Neutrophil (primary cell): ENCODE data around the gene POLR2J3.
"Not testable (repeated sequence)": the region's sequence is repeated elsewhere in the genome, so short reads cannot be mapped to it uniquely, and the experiment has no call there.

Experiments used
- H3K27ac ChIP-seq: fragments of 200-600 bp; sonication (generic); 2 replicates; pipeline ENCODE4 v1.5.1; 2016; ENCODE audit warnings: mild to moderate bottlenecking, moderate library complexity
- H3K27me3 ChIP-seq: fragments of 200-600 bp; sonication (generic); 2 replicates; pipeline ENCODE4 v1.6.0; 2016; ENCODE audit warnings: mild to moderate bottlenecking
- H3K36me3 ChIP-seq: fragments of 200-600 bp; sonication (generic); 2 replicates; pipeline ENCODE4 v1.5.1; 2017
- H3K4me1 ChIP-seq, 2 experiments: fragments of 200-600 bp in 1 of 2; sonication (generic) in 1 of 2; 1 replicate in 1 of 2; 2 replicates in 1 of 2; pipeline versions ENCODE4 v1.5.1 to v1.6.1; 2013 to 2016; ENCODE audit warnings: low read depth in 1 of 2, low read length in 1 of 2, mild to moderate bottlenecking in 1 of 2, moderate library complexity in 1 of 2; ENCODE audit not compliant: control insufficient read depth in 1 of 2, insufficient read depth in 1 of 2
- H3K4me3 ChIP-seq, 2 experiments: fragments of 200-600 bp in 1 of 2; sonication (generic) in 1 of 2; 1 replicate in 1 of 2; 2 replicates in 1 of 2; pipeline ENCODE4 v1.5.1; 2013 to 2016; ENCODE audit warnings: low read depth in 1 of 2, low read length in 1 of 2, mild to moderate bottlenecking in 1 of 2, moderate library complexity in 1 of 2
- H3K9me3 ChIP-seq: fragments of 200-600 bp; sonication (generic); 2 replicates; pipeline ENCODE4 v1.5.1; 2016

The POLR2J3 gene

DNA sequence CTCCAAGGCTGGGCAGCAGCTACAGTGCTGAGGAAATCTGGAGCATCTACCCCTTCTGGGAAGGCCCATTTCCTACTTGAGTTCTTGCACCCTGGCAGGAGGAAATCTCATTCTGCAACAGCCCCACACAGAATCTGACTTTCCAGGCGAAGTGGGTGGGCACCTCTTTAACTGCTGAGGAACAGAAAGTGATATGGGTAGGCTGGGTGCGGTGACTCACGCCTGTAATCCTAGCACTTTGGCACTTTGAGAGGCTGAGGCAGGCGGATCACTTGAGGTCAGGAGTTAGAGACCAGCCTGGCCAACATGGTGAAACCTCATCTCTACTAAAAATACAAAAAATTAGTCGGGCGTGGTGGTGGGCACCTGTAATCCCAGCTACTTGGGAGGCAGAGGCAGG, 2.2 kb upstream of the POLR2J3 start:
- H3K4me3 ChIP-seq, H3K27me3 ChIP-seq, H3K36me3 ChIP-seq, H3K9me3 ChIP-seq, H3K4me1 ChIP-seq, H3K27ac ChIP-seq: not testable (repeated sequence)

DNA sequence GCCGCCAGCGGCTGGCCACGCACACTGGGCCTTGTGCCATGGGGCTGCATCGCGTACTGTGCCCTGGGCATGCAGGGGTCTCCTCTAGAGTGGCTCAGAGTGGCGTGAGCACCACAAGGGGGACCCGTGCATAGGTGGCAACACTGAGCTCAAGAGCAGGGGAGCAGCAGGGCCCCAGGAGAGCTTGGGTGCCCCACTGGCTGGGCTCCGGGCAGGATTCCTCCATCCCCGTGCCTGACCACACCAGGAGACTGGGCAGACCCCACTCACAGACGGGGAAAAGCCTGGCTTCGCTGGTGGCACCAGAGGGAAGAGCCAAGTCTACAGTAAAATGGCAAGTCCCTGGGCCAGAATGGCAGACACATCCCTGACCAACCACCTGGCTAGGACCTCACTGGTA, 3.8 kb downstream of the POLR2J3 start:
- not testable (repeated sequence) for H3K4me3 ChIP-seq, H3K9me3 ChIP-seq, H3K27ac ChIP-seq, H3K4me1 ChIP-seq, H3K27me3 ChIP-seq, H3K36me3 ChIP-seq

DNA sequence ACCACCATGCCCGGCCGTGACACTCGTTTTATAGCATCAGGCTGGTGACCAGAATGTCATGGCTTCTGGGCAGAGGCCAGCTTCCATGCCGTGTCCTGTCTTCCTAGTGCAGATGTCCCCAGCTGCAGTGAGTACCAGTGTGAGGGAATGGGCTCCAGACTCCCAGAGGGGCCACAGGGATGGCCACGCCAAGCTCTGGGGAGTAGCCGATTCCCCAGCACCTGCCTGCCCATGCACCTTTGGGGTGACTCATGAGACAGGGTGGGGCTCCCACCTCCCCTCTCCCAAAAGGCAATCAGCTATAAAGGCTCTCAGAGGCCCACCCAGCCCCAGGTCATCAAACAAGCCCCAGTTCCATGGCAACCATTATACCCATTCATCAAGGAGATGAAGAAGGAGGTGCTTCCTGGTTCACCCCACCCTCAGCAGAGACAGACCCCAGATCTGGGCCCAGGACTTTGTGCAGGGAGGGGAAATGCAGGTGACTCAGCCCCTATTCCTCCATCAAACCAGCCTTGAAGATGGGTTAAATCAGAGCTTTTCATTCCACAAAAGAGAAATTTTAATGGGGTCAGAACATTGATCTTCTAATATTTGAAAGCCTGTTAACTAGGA, 21.5 kb downstream of the POLR2J3 start, which contains the start of gene SPDYE2:
Gene SPDYE2, plus strand, starts transcription at position 419 of the 615 bp plus-strand sequence. CDS start 2,030 bp downstream, outside the sequence.
- not testable (repeated sequence) for H3K27me3 ChIP-seq, H3K4me1 ChIP-seq, H3K4me3 ChIP-seq, H3K36me3 ChIP-seq, H3K27ac ChIP-seq, H3K9me3 ChIP-seq

DNA sequence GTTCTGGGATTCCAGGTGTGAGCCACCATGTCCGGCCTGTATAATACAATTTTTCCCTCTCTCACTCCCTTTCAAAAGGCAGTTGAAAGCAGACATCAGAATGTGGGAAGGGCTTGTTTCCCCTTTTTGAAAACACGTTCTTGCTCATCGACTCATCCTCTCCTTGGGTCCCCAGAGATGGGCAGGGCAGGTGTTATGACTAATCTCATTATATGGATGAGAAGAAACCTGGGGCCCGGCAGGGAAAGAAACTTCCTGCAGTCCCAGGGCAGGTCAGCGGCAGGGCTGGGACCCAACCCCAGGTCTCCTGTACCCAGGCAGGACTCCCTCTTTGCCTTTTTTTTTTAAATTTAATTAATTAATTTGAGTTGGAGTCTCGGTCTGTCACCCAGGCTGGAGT, 26.0 kb downstream of the POLR2J3 start:
- H3K36me3 ChIP-seq, H3K27ac ChIP-seq, H3K4me1 ChIP-seq, H3K9me3 ChIP-seq, H3K4me3 ChIP-seq, H3K27me3 ChIP-seq: not testable (repeated sequence)

DNA sequence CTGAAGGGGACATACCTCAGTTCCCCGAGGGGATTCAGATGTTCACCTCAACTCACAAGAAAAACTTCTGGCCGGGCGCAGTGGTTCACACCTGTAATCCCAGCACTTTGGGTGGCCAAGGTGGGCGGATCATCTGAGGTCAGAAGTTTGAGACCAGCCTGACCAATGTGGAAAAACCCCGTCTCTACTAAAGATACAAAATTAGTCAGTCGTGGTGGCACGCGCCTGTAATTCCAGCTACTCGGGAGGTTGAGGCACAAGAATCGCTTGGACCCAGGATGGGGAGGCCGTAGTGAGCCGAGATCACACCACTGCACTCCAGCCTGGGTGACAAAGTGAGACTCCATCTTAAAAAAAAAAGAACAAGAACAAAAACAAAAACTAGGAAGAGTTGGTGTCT, 27.1 kb downstream of the POLR2J3 start:
- H3K9me3 ChIP-seq, H3K27me3 ChIP-seq, H3K4me3 ChIP-seq, H3K36me3 ChIP-seq, H3K4me1 ChIP-seq, H3K27ac ChIP-seq: not testable (repeated sequence)

DNA sequence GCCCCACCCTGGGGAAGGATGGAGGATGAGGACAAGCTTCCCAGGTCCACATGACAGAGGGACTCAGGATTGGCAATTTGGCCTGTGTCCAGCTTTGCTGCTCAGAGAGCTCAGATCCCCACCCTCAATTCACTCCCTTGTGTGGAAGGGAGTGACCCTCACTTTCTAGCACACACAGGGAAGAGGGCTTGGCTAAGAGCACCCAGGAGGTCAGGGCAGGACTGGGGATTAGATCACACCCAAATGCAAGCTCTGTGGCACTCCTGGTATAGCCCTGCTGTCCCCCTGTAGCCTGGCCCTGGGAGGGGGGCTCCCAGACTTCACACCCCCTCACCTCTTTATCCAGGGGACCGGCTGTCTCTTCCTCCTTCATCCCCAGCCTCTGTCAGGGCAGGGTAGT, 28.0 kb downstream of the POLR2J3 start:
- not testable (repeated sequence) for H3K27ac ChIP-seq, H3K27me3 ChIP-seq, H3K36me3 ChIP-seq, H3K4me3 ChIP-seq, H3K4me1 ChIP-seq, H3K9me3 ChIP-seq

DNA sequence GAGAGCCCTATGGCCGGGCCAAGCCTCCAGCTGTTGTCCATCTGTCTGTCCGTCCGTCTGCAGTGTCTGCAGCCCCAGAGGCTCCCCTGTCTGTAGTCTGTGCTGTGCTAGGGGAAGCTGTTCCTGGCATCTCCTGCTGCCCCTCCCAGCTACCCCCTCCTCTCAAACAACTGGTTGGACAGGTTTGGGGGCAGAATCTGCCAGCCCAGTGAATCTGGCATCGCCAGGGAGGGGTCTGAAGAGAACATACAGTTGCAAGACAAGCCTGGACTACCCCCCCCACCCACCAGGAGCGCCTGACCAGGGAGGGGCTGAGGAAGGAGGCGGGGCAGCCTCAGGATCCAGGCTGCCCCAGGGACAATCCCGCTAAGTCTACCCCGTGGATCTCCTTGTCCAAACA, 28.8 kb downstream of the POLR2J3 start, which contains the start of gene UPK3BL2:
Gene UPK3BL2, minus strand, starts transcription at position 101 of the 400 bp plus-strand sequence. Its CDS starts 60 bp downstream, at position 41.
- H3K4me1 ChIP-seq, H3K9me3 ChIP-seq, H3K27ac ChIP-seq, H3K4me3 ChIP-seq, H3K36me3 ChIP-seq, H3K27me3 ChIP-seq: not testable (repeated sequence)

DNA sequence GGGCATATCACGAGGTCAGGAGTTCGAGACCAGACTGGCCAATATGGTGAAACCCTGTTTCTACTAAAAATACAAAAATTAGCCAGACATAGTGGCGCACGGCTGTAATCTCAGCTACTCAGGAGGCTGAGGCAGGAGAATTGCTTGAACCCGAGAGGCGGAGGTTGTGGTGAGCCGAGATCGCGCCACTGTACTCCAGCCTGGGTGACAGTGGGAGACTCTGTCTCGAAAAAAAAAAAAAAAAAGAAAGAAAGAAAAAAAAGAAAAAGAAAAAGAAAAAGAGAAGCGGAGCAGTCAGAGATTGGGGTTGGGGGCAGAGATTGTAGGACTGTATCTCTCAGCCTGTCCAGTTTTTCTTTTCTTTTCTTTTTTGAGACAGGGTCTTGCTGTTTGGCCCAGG, 29.6 kb downstream of the POLR2J3 start:
- H3K4me1 ChIP-seq, H3K36me3 ChIP-seq, H3K9me3 ChIP-seq, H3K27me3 ChIP-seq, H3K27ac ChIP-seq, H3K4me3 ChIP-seq: not testable (repeated sequence)

DNA sequence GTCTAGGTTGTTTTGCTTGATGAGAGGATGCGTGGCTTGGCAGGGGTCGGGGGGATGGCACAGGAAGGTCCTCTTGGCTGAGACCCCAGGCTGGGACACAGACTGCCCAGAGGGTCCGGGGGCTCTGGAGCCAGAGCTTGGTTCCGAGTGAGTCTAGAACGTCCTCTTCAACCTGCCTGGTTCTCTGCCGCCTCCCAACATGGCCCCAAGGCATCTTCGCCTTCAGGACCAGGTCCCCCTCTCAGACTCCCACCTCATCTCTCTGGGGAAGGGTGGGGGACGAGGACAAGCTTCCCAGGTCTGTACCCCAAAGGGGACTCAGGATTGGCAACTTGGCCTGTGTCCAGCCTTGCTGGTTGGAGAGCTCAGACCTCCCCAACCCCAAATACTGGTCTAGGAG, 30.3 kb downstream of the POLR2J3 start:
- not testable (repeated sequence) for H3K4me1 ChIP-seq, H3K4me3 ChIP-seq, H3K27me3 ChIP-seq, H3K27ac ChIP-seq, H3K36me3 ChIP-seq, H3K9me3 ChIP-seq

DNA sequence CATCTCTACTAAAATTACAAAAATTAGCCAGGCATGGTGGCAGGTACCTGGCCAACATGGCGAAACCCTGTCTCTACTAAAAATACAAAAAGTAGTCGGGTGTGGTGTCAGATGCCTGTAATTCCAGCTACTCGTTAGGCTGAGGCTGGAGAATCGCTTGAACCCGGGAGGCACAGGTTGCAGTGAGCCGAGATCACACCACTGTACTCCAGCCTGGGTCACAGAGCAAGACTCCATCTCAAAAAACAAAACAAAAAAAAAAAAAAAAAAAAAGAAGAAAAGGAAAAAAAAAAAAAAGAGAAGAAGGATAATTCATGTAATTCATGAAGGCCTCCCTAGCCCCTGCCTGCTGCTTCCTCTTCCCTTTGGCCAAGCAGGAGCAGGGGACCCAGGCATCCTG, 31.8 kb downstream of the POLR2J3 start:
- not testable (repeated sequence) for H3K27ac ChIP-seq, H3K4me1 ChIP-seq, H3K9me3 ChIP-seq, H3K27me3 ChIP-seq, H3K36me3 ChIP-seq, H3K4me3 ChIP-seq

DNA sequence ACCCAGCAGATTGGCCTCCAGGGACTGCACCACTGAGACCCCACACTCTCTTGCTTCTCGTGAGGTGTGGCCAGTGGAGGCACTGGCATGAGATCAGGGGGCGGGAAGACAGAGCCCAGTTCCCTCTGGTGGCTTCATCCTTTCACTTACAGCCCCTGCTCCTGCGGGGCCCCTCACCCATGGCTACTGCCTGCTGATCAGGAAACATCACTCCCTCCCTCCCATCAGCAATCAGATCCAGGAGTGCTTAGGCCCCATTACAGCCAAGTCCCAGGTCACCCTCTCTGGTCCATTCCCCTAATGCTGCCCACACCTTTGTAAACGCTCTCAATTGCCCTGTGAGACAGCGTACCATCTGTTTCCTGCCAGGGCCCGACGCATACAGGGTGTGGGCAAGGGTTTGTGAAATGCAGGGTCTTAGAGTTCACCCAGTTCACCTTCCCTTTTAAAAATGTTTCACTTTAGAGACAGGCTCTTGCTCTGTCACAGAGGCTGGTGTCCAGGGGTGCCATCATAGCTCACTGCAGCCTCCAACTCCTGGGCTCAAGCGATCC, 37.2 kb downstream of the POLR2J3 start:
- not testable (repeated sequence) for H3K9me3 ChIP-seq, H3K27ac ChIP-seq, H3K4me3 ChIP-seq, H3K36me3 ChIP-seq, H3K27me3 ChIP-seq, H3K4me1 ChIP-seq

DNA sequence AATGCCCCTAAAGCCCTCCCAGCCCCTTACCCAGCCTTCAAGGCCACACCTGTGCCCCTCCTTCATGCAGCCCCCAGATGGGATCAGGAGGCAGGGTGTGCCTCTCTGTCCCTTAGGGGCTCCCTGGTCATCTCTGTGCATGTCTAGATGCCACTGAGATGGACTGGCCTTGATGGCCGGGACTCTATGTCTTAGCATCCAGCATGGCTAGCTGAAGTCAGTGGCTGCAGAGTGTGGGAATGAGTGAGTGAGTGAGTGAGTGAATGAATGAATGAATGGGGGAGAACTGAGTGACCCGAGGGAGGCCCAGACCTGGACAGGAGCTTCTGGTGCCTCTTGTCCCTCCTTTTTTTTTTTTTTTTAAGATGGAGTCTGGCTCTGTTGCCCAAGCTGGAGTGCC, 40.3 kb downstream of the POLR2J3 start:
- H3K4me1 ChIP-seq, H3K27ac ChIP-seq, H3K4me3 ChIP-seq, H3K36me3 ChIP-seq, H3K27me3 ChIP-seq, H3K9me3 ChIP-seq: not testable (repeated sequence)

DNA sequence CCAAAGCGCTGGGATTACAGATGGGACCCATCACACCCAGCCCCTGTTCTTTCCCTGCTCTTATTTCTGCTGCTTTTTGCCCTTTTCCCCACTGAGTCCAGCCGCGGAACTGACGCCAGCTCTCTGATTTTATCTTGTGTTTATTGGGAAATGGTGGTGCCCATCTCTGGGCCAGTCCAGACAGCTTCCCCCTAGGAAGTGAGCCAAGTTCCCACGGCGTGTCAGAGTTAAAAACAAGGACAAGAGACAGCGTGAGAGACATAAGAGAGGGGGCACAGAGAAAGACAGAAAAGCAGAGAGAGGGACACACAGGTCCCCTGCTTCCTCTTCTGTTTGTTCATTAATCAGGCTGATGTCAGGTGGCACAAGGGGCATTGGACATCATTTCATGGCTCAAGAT, 40.8 kb downstream of the POLR2J3 start:
- H3K9me3 ChIP-seq, H3K4me1 ChIP-seq, H3K27ac ChIP-seq, H3K4me3 ChIP-seq, H3K27me3 ChIP-seq, H3K36me3 ChIP-seq: not testable (repeated sequence)

DNA sequence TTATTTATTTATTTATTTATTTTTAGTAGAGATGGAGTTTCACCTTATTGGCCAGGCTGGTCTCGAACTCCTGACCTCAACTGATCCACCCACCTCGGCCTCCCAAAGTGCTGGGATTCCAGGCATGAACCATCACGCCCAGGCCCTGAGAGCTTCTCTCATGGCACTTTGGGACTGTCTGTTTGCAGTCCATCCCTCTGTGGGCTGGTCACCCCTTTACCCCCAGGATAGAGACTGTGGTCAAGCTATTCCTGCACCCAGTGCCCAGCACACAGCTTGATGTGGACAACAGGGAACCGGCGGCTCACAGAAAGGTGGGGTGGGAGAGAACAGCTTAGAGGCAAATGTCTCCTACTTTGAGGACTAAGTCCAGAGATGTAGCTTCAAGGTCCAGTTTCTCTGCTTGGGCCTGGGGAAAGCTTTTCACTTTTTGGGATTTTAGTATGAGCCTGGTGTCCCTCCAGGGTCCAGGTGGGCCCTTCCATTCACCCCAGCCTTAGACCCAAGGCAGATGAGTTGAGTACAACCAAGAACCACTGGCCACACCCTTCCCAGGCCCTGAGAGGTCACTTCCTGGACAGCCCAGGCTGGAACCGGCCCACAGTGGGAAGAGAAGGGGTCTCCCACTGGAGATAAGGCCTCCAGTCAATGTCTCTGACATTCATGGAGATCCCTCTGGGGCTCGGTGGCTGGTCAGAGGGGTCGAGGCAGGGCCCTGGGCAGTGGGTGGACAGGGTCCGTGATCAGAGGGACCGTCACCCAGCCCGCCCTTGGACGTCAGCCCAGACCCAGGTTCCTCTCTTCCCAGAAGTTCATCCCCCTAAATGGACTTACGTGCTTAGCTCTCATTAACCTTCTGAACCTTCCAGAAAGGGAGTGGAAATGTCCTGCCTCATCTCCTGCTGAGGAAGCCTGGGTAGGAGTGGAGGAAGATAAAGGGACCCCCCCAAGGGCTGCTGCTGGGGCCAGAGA, 44.3 kb downstream of the POLR2J3 start:
- H3K36me3 ChIP-seq, H3K9me3 ChIP-seq, H3K4me3 ChIP-seq, H3K27me3 ChIP-seq, H3K4me1 ChIP-seq, H3K27ac ChIP-seq: not testable (repeated sequence)
